Endothelial cell (in vitro differentiated cells): ENCODE measurements around the gene GRM8. TPM values are rescaled to one million over a fixed set of nuclear protein-coding genes. Genes with fewer than 3 reads are reported as not detected.

ENCODE experiments used
- DNase-seq: peaks from one replicate; pipeline ENCODE4 v3.0.0; 2021; ENCODE audit warnings: low spot score
- H3K27ac Mint-ChIP-seq: one replicate; pipeline ENCODE4 v1.8.0; 2021; ENCODE audit warnings: mixed read lengths, inconsistent platforms; ENCODE audit not compliant: unreplicated experiment
- H3K27me3 Mint-ChIP-seq: one replicate; pipeline ENCODE4 v1.8.0; 2021; ENCODE audit warnings: mild to moderate bottlenecking, moderate library complexity, mixed read lengths, inconsistent platforms; ENCODE audit not compliant: unreplicated experiment
- H3K36me3 Mint-ChIP-seq: one replicate; pipeline ENCODE4 v1.8.0; 2021; ENCODE audit warnings: mild to moderate bottlenecking, low read depth, mixed read lengths, inconsistent platforms; ENCODE audit not compliant: unreplicated experiment
- H3K4me1 Mint-ChIP-seq: one replicate; pipeline ENCODE4 v1.8.0; 2021; ENCODE audit warnings: mild to moderate bottlenecking, mixed read lengths, inconsistent platforms; ENCODE audit not compliant: unreplicated experiment
- H3K4me3 Mint-ChIP-seq: one replicate; pipeline ENCODE4 v1.8.0; 2021; ENCODE audit warnings: mild to moderate bottlenecking, mixed read lengths, inconsistent platforms; ENCODE audit not compliant: unreplicated experiment
- H3K9me3 Mint-ChIP-seq: one replicate; pipeline ENCODE4 v1.8.0; 2021; ENCODE audit warnings: mixed read lengths, inconsistent platforms; ENCODE audit not compliant: unreplicated experiment
- total RNA-seq: library from RNA; stranded (reverse); fragmentation: NEBNext Ultra II Directional; extraction: Animal tissue kit (Norgen Biotek cat#: 25700); gene quantifications from one replicate; pipeline ENCODE4 v1.2.1, GENCODE V29; 2021; ENCODE audit not compliant: unreplicated experiment
- TF ChIP-seq, protein P1 (sequence below): fragments of 200-600 bp; sonication (generic); IDR thresholded peaks from one replicate; pipeline ENCODE4 v1.5.0; 2021; ENCODE audit warnings: antibody characterized with exemption; ENCODE audit not compliant: unreplicated experiment

The GRM8 gene
- total RNA-seq, 1 donor from 2014 or later: 1.5 TPM

DNA sequence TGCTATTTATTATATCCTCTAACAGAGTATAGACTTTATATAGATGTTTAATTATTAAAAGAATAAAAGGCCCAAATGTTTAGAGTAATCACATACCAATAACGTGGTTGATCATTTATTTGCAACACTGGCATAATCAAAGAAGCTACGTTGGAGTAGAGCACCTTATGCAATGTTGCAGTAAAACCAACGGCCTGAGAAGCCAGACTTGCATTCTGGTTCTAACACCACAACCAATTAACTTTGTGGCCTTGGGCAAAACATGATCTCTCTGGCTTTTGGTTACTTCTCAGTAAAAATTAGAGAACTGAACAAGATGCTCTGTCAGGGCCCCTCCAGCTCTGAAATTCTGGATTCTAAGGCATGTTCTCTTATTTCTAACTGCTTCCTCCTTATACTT is 476.2 kb downstream of the GRM8 start:
- no peak overlapping the region for H3K27ac Mint-ChIP-seq

DNA sequence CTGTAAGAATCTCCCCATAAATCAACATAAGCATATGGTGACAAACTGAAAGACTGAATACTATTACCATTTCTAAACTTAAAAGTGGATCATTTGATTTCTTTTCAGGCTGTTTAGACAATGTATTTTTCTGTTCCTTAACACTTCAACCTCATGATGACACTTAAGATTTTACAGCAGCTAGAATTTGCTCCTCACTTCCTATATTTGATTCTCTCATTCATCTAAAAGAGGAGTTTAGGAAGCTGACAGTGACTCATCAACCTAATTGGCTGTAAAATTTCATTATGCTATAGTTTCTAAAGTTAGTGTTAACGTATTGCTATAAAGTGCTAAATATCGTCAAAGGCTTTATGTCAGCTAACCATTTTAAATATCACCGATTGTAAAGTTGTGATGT is 478.7 kb downstream of the GRM8 start:
- no peak for DNase-seq
- Mint-ChIP-seq H3K36me3 (no peaks in the 10 kb centered on the region), H3K4me1 (no peaks in the 10 kb centered on the region), H3K9me3 (no peaks in the 10 kb centered on the region), H3K4me3 (no peak overlapping the region), H3K27ac (no peak overlapping the region), H3K27me3 (no peaks in the 10 kb centered on the region)
- TF ChIP-seq, protein P1, sequence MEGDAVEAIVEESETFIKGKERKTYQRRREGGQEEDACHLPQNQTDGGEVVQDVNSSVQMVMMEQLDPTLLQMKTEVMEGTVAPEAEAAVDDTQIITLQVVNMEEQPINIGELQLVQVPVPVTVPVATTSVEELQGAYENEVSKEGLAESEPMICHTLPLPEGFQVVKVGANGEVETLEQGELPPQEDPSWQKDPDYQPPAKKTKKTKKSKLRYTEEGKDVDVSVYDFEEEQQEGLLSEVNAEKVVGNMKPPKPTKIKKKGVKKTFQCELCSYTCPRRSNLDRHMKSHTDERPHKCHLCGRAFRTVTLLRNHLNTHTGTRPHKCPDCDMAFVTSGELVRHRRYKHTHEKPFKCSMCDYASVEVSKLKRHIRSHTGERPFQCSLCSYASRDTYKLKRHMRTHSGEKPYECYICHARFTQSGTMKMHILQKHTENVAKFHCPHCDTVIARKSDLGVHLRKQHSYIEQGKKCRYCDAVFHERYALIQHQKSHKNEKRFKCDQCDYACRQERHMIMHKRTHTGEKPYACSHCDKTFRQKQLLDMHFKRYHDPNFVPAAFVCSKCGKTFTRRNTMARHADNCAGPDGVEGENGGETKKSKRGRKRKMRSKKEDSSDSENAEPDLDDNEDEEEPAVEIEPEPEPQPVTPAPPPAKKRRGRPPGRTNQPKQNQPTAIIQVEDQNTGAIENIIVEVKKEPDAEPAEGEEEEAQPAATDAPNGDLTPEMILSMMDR: no peak

More for the DNA sequence above, 476.2 kb downstream of the GRM8 start:
- Mint-ChIP-seq H3K36me3 (no peaks in the 10 kb centered on the region), H3K4me1 (no peaks in the 10 kb centered on the region), H3K9me3 (no peaks in the 10 kb centered on the region), H3K4me3 (no peak overlapping the region), H3K27me3 (peaks cover 1% of the 10 kb centered on the region)
- DNase-seq: no peak
- TF ChIP-seq, protein P1: no peak

DNA sequence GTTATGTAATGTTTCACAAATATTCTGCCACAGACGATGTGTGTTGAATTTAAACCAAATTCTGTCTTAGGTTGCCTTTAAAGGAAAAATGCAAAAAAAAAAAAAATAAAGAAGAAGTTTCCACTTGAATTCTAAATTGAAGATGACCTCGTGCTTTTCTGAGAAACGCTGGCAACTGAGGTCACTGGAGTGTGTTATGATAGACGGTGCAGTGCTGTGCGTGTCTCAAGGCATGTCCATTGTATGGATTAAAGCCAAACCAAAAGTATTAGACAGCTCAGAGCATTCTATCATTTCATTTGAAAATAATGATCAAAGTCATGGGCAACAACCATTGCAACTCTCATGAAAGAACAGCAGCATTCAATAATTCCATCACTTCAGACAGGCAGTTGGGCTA is 483.9 kb downstream of the GRM8 start:
- H3K36me3 Mint-ChIP-seq: no peaks in the 10 kb centered on the region
- TF ChIP-seq, protein P1: no peak
- no peaks in the 10 kb centered on the region for H3K27me3 Mint-ChIP-seq
- H3K4me1 Mint-ChIP-seq: no peaks in the 10 kb centered on the region
- no peak overlapping the region for H3K27ac Mint-ChIP-seq
- DNase-seq: no peak
- no peaks in the 10 kb centered on the region for H3K9me3 Mint-ChIP-seq
- H3K4me3 Mint-ChIP-seq: no peak overlapping the region

DNA sequence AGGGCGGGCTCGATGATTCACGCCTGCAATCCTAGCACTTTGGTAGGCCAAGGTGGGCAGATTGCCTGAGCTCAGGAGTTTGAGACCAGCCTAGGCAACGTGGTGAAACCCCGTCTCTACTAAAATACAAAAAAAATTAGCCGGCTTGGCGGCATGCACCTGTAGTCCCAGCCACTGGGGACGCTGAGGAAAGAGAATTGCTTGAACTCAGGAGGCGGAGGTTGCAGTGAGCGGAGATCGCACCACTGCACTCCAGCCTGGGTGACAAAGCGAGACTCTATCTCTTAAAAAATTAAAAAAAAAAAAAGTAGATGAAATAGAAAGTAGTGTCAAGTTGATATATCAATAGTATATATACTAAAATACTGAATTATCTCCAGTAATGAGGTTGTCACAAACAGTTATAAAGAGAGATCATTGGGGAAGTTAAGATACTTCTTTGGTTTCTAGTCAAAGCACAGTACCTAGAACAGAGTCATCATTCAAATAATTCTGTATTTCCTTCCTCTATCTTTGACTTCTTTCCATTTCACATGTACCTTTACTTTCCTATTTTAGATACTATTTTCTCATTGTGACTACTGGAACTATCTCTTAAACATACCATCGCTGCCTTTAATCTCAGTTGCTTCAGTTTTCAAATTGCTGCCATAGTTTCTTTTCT is 491.7 kb downstream of the GRM8 start:
- TF ChIP-seq, protein P1: no peak
- no peaks in the 10 kb centered on the region for H3K9me3 Mint-ChIP-seq
- DNase-seq: no peak
- no peaks in the 10 kb centered on the region for H3K4me1 Mint-ChIP-seq
- H3K27me3 Mint-ChIP-seq: no peaks in the 10 kb centered on the region
- H3K4me3 Mint-ChIP-seq: no peak overlapping the region
- no peak overlapping the region for H3K27ac Mint-ChIP-seq
- H3K36me3 Mint-ChIP-seq: no peaks in the 10 kb centered on the region

DNA sequence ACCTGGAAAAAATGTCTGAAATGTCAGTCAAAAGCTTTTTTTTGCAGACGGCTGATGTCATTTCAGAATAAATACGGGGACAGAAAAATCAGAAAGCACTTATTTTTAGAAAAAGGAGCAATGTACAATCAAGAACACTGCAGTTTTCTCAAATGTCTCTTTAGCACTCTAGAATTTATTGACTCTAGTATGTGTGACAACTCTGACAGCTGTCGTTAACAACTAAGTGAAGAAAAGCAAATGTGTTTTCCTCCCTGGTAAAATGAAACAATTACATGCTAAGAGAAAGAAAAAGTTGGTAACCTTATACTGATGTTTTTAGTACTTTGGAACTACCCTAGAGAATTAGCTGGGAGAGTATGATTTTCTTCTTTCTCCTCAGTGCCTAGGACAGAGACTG is 497.4 kb downstream of the GRM8 start:
- DNase-seq: no peak
- Mint-ChIP-seq H3K27ac (no peak overlapping the region), H3K27me3 (no peaks in the 10 kb centered on the region), H3K9me3 (no peaks in the 10 kb centered on the region), H3K36me3 (no peaks in the 10 kb centered on the region), H3K4me1 (no peaks in the 10 kb centered on the region), H3K4me3 (no peak overlapping the region)
- TF ChIP-seq, protein P1: no peak
